HG03378 (cell line): ENCODE results near the gene MYBPC1.

Experiments used
- ATAC-seq: cut with Tn5 transposase; IDR thresholded peaks from one replicate; pipeline ENCODE4 v1.9.1; 2021; ENCODE audit warnings: mild to moderate bottlenecking, moderate library complexity; ENCODE audit not compliant: unreplicated experiment

Gene MYBPC1

GRCh38 chr12:101690544-101691098 is 95.8 kb downstream of the MYBPC1 start:
- no peak for ATAC-seq

GRCh38 chr12:101691503-101692096 is 96.8 kb downstream of the MYBPC1 start:
- no peak for ATAC-seq

GRCh38 chr12:101694297-101694848 is 99.6 kb downstream of the MYBPC1 start:
- no peak for ATAC-seq

- no peak for ATAC-seq
These were observed 100.2 kb downstream of the MYBPC1 start for GRCh38 chr12:101694986-101695385.

GRCh38 chr12:101695706-101696105 is 100.9 kb downstream of the MYBPC1 start:
- no peak for ATAC-seq

GRCh38 chr12:101696251-101697196 is 101.8 kb downstream of the MYBPC1 start:
- ATAC-seq: no peak

GRCh38 chr12:101697197-101697929 is 102.6 kb downstream of the MYBPC1 start, which contains the start of gene CHPT1:
Gene CHPT1, plus strand, starts transcription at chr12:101697640. Its CDS starts 222 bp downstream, at chr12:101697862.
- peak; percentile 59 for ATAC-seq

DNA sequence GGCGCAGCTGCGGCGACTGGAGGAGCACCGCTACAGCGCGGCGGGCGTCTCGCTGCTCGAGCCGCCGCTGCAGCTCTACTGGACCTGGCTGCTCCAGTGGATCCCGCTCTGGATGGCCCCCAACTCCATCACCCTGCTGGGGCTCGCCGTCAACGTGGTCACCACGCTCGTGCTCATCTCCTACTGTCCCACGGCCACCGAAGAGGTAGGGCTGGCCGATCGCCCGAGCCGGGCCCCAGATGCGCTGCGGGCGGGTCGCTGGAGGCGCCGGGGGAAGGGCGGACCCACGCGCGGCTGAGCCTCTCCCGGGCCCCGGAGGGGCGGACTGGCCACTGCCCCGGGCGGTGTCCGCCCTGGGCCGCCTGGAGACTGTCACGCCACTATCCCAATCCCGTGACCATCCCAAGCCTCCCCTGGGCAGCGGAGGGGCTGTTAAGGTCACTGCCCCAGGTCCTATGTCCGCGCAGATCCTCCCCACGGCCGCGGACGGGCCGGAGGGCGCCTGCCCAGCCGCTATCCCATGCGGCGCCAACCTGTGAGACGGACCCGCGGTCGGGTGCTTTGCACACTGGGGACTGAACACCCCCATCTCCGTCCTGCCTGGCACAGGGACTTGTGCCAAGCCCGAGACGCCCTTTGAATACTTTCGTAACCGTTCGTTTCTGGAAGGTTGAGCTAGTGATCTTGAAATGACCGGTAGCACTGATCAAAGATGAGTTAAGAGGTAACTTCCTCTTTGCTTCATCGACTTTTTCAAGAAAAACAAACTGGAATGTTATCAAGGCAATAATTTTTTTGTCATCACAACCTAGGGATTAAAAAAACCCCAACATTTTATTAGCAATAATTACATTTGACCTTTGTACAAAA is 103.4 kb downstream of the MYBPC1 start:
- peak; percentile 20 for ATAC-seq

DNA sequence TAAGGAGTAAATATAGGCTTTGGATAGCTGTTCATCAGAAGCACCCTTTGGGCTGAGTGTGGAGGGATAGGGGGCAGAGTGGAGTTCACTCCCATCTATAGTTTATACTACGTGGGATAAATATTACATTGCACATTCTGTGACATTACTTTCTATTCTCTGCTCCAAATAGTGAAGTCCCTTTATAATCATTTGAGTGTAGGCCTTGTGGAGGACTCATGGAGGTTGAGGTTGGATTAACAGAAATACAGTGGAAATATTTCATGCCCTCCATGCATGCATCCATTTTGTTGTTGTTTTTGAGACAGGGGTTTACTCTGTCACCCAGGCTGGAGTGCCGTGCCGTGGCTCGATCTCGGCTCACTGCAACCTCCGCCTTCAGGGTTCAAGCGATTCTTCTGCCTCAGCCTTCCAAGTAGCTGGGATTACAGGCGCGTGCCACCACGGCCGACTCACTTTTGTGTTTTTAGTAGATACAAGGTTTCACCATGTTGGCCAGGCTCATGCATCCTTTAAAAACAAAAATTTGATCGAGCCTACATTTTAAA is 104.1 kb downstream of the MYBPC1 start:
- ATAC-seq: no peak

- ATAC-seq: no peak
These were observed 105.6 kb downstream of the MYBPC1 start for GRCh38 chr12:101700299-101700820.

DNA sequence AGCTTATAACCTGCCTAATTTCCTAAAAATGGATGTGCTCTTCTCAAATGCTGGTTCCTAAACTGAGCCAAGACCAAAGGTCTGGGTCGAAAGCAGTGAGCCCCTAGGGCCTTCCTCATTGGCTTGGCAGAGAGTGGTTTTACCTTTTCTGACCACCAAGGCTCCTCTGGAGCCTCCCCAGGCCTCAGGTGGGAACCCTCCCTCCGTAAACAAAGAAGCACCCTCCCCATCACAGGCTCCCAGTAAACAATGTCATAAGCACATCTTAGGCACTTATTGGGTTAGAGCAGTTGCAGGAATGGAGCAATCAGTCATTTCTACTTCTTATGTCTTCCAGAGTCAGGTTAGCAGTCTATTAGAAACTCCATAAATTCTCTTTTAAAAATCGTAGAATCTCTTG is 108.7 kb downstream of the MYBPC1 start:
- ATAC-seq: no peak

- no peak for ATAC-seq
These were observed 111.6 kb downstream of the MYBPC1 start for GRCh38 chr12:101706403-101706802.

DNA sequence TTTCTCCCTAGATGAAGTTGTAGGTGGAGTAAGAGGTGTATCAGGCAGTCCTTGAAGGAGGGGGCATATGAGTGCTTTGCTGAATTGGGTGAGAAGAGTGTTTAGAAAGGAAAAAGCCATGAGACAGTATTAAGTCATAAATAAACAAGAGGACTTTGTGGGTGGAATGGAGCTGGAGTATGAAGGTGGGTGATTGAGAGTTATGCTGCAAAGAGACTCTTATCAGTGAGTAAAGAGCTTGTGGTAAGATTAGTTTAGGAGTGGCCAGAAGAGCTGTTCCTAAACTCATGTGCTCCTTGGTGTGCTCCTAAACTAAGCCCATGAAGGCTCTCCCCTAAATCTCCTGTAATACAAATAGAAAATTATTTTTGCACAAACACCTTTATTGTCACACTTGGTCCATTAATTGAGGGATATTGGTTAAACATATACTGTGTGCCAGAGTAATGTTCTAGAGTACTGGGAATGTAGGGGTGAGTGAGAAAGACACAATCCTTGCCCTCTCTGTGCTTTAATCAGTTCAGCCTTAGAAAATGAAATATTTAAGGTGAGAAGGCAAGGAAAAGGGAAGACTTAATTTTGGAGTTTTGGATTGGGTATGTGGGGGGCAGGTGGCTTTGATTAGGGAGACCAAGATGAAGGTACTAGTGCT is 112.5 kb downstream of the MYBPC1 start:
- no peak for ATAC-seq

- no peak for ATAC-seq
These were observed 115.5 kb downstream of the MYBPC1 start for GRCh38 chr12:101710288-101710687.

- ATAC-seq: no peak
These were observed 118.4 kb downstream of the MYBPC1 start for GRCh38 chr12:101713059-101713682.

- ATAC-seq: no peak
These were observed 119.2 kb downstream of the MYBPC1 start for GRCh38 chr12:101713930-101714329.

GRCh38 chr12:101714877-101715444 is 120.2 kb downstream of the MYBPC1 start:
- no peak for ATAC-seq

DNA sequence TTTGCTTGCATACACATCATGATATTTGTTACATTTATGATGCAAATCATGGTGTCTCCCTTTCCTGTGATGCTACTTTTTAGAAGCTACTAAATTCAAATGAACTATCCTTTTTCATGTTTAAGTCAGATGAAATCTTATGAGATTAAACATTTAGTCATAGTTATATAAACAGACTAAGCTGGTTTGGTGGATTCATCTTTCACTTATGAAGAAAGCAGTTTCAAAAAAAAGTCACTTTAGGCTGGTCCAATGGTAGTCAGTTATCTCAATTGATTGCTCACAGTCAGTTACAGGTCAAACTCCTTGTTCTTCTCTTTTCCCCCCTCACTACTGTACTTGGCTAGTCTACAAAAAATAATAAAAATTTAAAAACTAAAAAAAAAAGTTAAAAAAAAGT is 124.8 kb downstream of the MYBPC1 start:
- no peak for ATAC-seq
